ENCODE data around the gene GNL1. TPM values are rescaled to one million over a fixed set of nuclear protein-coding genes. Genes with fewer than 3 reads are reported as not detected.

The GNL1 gene
- total RNA-seq, 1 donor from 2014 or later, result 49.0 TPM

- H3K36me3 ChIP-seq (ENCODE audit: insufficient read depth, low read length), result peaks cover 55% of the 10 kb centered on the region
- no peak overlapping the region for H3K9ac ChIP-seq (ENCODE audit: low read length)
Observed at GRCh38 chr6:30601815-30602641, 45.7 kb upstream of the GNL1 start.

GRCh38 chr6:30601436-30601814 lies 45.1 kb upstream of the GNL1 start:
- Mint-ChIP-seq H3K36me3 (ENCODE audit: low read depth, unreplicated experiment) (peaks cover 33% of the 10 kb centered on the region), H3K27ac (ENCODE audit: unreplicated experiment) (no peak overlapping the region), H3K27me3 (ENCODE audit: low read depth, unreplicated experiment) (no peaks in the 10 kb centered on the region), H3K4me1 (ENCODE audit: low read depth, unreplicated experiment) (no peaks in the 10 kb centered on the region), H3K9me3 (ENCODE audit: unreplicated experiment) (no peaks in the 10 kb centered on the region), H3K4me3 (ENCODE audit: unreplicated experiment) (no peak overlapping the region)
- Histone ChIP-seq H3K27me3 (ENCODE audit: insufficient read depth, low read length) (no peaks in the 10 kb centered on the region), H3K79me2 (ENCODE audit: insufficient read depth, low read length) (peaks cover 11% of the 10 kb centered on the region), H3K36me3 (ENCODE audit: insufficient read depth, low read length) (peaks cover 49% of the 10 kb centered on the region), H3K4me2 (ENCODE audit: low read length) (no peak overlapping the region), H3K4me3 (ENCODE audit: insufficient read depth, low read depth, low read length) (no peak overlapping the region), H3K4me1 (ENCODE audit: insufficient read depth, low read length) (no peaks in the 10 kb centered on the region), H2AFZ (ENCODE audit: low read depth, low read length) (no peak overlapping the region), H4K20me1 (ENCODE audit: insufficient read depth, low read length) (peaks cover 69% of the 10 kb centered on the region), H3K9ac (ENCODE audit: low read length) (no peak overlapping the region), H3K9me3 (ENCODE audit: insufficient read depth, low read depth, low read length) (no peaks in the 10 kb centered on the region), H3K27ac (ENCODE audit: low read depth, low read length) (no peak overlapping the region)
- DNase-seq (ENCODE audit: low read depth) (no peak), FAIRE-seq (no peak)
- no peak for TF ChIP-seq EZH2 (IDR thresholded peaks at IDR 0.05; ENCODE audit: insufficient read depth, low read length)

More at GRCh38 chr6:30601815-30602641, 45.7 kb upstream of the GNL1 start:
- Mint-ChIP-seq H3K4me3 (ENCODE audit: unreplicated experiment) (no peak overlapping the region), H3K9me3 (ENCODE audit: unreplicated experiment) (no peaks in the 10 kb centered on the region), H3K4me1 (ENCODE audit: low read depth, unreplicated experiment) (no peaks in the 10 kb centered on the region), H3K27ac (ENCODE audit: unreplicated experiment) (no peak overlapping the region), H3K27me3 (ENCODE audit: low read depth, unreplicated experiment) (no peaks in the 10 kb centered on the region), H3K36me3 (ENCODE audit: low read depth, unreplicated experiment) (peaks cover 33% of the 10 kb centered on the region)
- Histone ChIP-seq H3K4me3 (ENCODE audit: insufficient read depth, low read depth, low read length) (no peak overlapping the region), H3K4me2 (ENCODE audit: low read length) (no peak overlapping the region), H2AFZ (ENCODE audit: low read depth, low read length) (no peak overlapping the region), H3K9me3 (ENCODE audit: insufficient read depth, low read depth, low read length) (no peaks in the 10 kb centered on the region), H3K79me2 (ENCODE audit: insufficient read depth, low read length) (peaks cover 11% of the 10 kb centered on the region), H4K20me1 (ENCODE audit: insufficient read depth, low read length) (peaks cover 75% of the 10 kb centered on the region), H3K27ac (ENCODE audit: low read depth, low read length) (no peak overlapping the region), H3K4me1 (ENCODE audit: insufficient read depth, low read length) (no peaks in the 10 kb centered on the region), H3K27me3 (ENCODE audit: insufficient read depth, low read length) (no peaks in the 10 kb centered on the region)
- no peak for FAIRE-seq
- no peak for DNase-seq (ENCODE audit: low read depth)
- TF ChIP-seq CTCF (IDR thresholded peaks at IDR 0.05; ENCODE audit: insufficient read depth, low read depth, low read length) (no peak), EZH2 (IDR thresholded peaks at IDR 0.05; ENCODE audit: insufficient read depth, low read length) (no peak)

GRCh38 chr6:30600451-30600961 lies 44.2 kb upstream of the GNL1 start:
- Histone ChIP-seq H3K4me1 (ENCODE audit: insufficient read depth, low read length) (no peaks in the 10 kb centered on the region), H3K79me2 (ENCODE audit: insufficient read depth, low read length) (peaks cover 7% of the 10 kb centered on the region), H3K4me2 (ENCODE audit: low read length) (no peak overlapping the region), H3K9me3 (ENCODE audit: insufficient read depth, low read depth, low read length) (no peaks in the 10 kb centered on the region), H3K27me3 (ENCODE audit: insufficient read depth, low read length) (no peaks in the 10 kb centered on the region), H3K9ac (ENCODE audit: low read length) (no peak overlapping the region), H4K20me1 (ENCODE audit: insufficient read depth, low read length) (peaks cover 62% of the 10 kb centered on the region), H3K36me3 (ENCODE audit: insufficient read depth, low read length) (peaks cover 41% of the 10 kb centered on the region), H3K27ac (ENCODE audit: low read depth, low read length) (no peak overlapping the region), H2AFZ (ENCODE audit: low read depth, low read length) (no peak overlapping the region), H3K4me3 (ENCODE audit: insufficient read depth, low read depth, low read length) (no peak overlapping the region)
- H3K36me3 Mint-ChIP-seq (ENCODE audit: low read depth, unreplicated experiment), result peaks cover 26% of the 10 kb centered on the region
- no peak for DNase-seq (ENCODE audit: low read depth)
- no peaks in the 10 kb centered on the region for H3K27me3 Mint-ChIP-seq (ENCODE audit: low read depth, unreplicated experiment)
- TF ChIP-seq EZH2 (IDR thresholded peaks at IDR 0.05; ENCODE audit: insufficient read depth, low read length) (no peak), CTCF (IDR thresholded peaks at IDR 0.05; ENCODE audit: insufficient read depth, low read depth, low read length) (no peak)
- H3K4me1 Mint-ChIP-seq (ENCODE audit: low read depth, unreplicated experiment), result no peaks in the 10 kb centered on the region
- FAIRE-seq, result no peak
- H3K9me3 Mint-ChIP-seq (ENCODE audit: unreplicated experiment), result no peaks in the 10 kb centered on the region
- no peak overlapping the region for H3K27ac Mint-ChIP-seq (ENCODE audit: unreplicated experiment)
- H3K4me3 Mint-ChIP-seq (ENCODE audit: unreplicated experiment), result no peak overlapping the region

All from astrocyte (in vitro differentiated cells and primary cell).